ENCODE data around the gene TNNC2. TPM values are rescaled to one million over a fixed set of nuclear protein-coding genes. Genes with fewer than 3 reads are reported as not detected.
A peak's percentile ranks its signal among the peaks of the same experiment; 100 is the strongest.

Gene TNNC2
- total RNA-seq, 1 experiment from 2014 or later, result not detected

DNA sequence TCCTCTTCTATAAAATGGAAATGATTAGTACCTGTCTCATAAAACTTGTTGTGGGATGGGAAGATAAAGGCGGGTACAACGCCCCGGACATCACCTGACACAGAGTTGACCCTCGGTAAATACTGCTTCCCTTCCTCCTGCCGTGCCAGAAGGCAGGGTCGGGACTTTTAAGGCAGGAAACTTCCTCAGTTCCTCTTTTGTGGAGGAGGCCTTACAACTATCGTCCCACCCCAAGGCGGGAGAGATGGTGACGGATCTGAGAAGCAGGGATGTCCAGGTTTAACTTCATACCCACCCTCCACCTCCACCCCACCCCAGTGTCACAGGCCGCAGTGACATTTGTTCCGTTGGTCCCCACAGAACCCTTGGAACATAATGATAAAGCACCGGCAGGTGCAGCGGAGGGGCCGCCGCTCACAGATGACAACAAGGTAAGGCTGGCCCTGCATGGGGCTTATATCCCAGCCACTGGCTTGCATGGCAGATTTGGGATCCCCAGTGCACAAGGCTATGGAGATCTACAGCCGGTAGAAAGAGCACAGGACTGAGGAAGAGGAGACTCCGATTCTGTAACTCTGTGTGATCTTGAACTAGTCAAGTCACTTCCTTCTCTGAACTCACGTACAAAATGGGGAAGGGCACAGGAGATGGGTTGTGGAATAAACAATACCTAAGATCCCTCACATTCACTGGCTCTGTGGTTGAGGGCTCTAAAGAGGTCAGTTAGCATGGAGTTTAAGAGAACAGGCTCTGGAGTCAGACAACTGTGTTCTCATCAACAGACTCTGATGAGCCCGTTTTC is 34.6 kb downstream of the TNNC2 start:
- CTCF ChIA-PET, result no interaction called here
- TSS peak; percentile 60 for BruUV-seq (replicated peaks)
- no peak for TF ChIP-seq EZH2 (IDR thresholded peaks at IDR 0.05; ENCODE audit: borderline replicate concordance, low read depth, low read length, poor library complexity, severe bottlenecking)
- TF ChIP-seq, protein P1, sequence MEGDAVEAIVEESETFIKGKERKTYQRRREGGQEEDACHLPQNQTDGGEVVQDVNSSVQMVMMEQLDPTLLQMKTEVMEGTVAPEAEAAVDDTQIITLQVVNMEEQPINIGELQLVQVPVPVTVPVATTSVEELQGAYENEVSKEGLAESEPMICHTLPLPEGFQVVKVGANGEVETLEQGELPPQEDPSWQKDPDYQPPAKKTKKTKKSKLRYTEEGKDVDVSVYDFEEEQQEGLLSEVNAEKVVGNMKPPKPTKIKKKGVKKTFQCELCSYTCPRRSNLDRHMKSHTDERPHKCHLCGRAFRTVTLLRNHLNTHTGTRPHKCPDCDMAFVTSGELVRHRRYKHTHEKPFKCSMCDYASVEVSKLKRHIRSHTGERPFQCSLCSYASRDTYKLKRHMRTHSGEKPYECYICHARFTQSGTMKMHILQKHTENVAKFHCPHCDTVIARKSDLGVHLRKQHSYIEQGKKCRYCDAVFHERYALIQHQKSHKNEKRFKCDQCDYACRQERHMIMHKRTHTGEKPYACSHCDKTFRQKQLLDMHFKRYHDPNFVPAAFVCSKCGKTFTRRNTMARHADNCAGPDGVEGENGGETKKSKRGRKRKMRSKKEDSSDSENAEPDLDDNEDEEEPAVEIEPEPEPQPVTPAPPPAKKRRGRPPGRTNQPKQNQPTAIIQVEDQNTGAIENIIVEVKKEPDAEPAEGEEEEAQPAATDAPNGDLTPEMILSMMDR (conservative IDR thresholded peaks at IDR 0.05; ENCODE audit: low read depth, low read length), result no peak
- Histone ChIP-seq H3K27ac (ENCODE audit: low read depth, low read length, poor library complexity, severe bottlenecking) (peak overlapping the region; percentile 88), H3K4me1 (ENCODE audit: insufficient read depth, low read length, poor library complexity, severe bottlenecking) (peaks cover 7% of the 10 kb centered on the region), H3K4me3 (ENCODE audit: low read depth, low read length, poor library complexity, severe bottlenecking) (peak overlapping the region; percentile 88), H3K36me3 (ENCODE audit: insufficient read depth, low read length, poor library complexity, severe bottlenecking) (peaks cover 27% of the 10 kb centered on the region), H3K9me3 (ENCODE audit: low read depth, low read length, poor library complexity, severe bottlenecking) (no peaks in the 10 kb centered on the region), H3K27me3 (replicated peaks; ENCODE audit: insufficient read depth, low read depth, low read length, poor library complexity) (no peaks in the 10 kb centered on the region)
- no peak for DNase-seq (ENCODE audit: low spot score)
- POLR2A ChIA-PET (ENCODE audit: low non-redundant PET), result no interaction called here
- intact Hi-C loops (cut with micrococcal nuclease; ENCODE audit: unreplicated experiment), result no loop called here

GRCh38 chr20:45788351-45788750 is 38.8 kb downstream of the TNNC2 start:
- intact Hi-C loops (cut with micrococcal nuclease; ENCODE audit: unreplicated experiment), result no loop called here
- no peak for DNase-seq (ENCODE audit: low spot score)
- H3K9me3 ChIP-seq (ENCODE audit: low read depth, low read length, poor library complexity, severe bottlenecking), result no peaks in the 10 kb centered on the region
- H3K4me3 ChIP-seq (ENCODE audit: low read depth, low read length, poor library complexity, severe bottlenecking), result no peak overlapping the region
- TF ChIP-seq EZH2 (IDR thresholded peaks at IDR 0.05; ENCODE audit: borderline replicate concordance, low read depth, low read length, poor library complexity, severe bottlenecking), result no peak
- TF ChIP-seq, protein P1 (conservative IDR thresholded peaks at IDR 0.05; ENCODE audit: low read depth, low read length), result no peak
- BruUV-seq (replicated peaks), result no TSS peak
- peaks cover 7% of the 10 kb centered on the region for H3K4me1 ChIP-seq (ENCODE audit: insufficient read depth, low read length, poor library complexity, severe bottlenecking)
- POLR2A ChIA-PET (ENCODE audit: low non-redundant PET), result no interaction called here
- H3K36me3 ChIP-seq (ENCODE audit: insufficient read depth, low read length, poor library complexity, severe bottlenecking), result no peaks in the 10 kb centered on the region
- CTCF ChIA-PET, result no interaction called here
- H3K27me3 ChIP-seq (replicated peaks; ENCODE audit: insufficient read depth, low read depth, low read length, poor library complexity), result no peaks in the 10 kb centered on the region
- no peak overlapping the region for H3K27ac ChIP-seq (ENCODE audit: low read depth, low read length, poor library complexity, severe bottlenecking)

- CTCF ChIA-PET, result no interaction called here
Observed at GRCh38 chr20:45783656-45784294, 43.3 kb downstream of the TNNC2 start.

More at GRCh38 chr20:45783656-45784294, 43.3 kb downstream of the TNNC2 start:
- no peak for DNase-seq (ENCODE audit: low spot score)
- no peaks in the 10 kb centered on the region for H3K9me3 ChIP-seq (ENCODE audit: low read depth, low read length, poor library complexity, severe bottlenecking)
- TF ChIP-seq EZH2 (IDR thresholded peaks at IDR 0.05; ENCODE audit: borderline replicate concordance, low read depth, low read length, poor library complexity, severe bottlenecking), result no peak
- TF ChIP-seq, protein P1 (conservative IDR thresholded peaks at IDR 0.05; ENCODE audit: low read depth, low read length), result no peak
- POLR2A ChIA-PET (ENCODE audit: low non-redundant PET), result no interaction called here
- H3K4me3 ChIP-seq (ENCODE audit: low read depth, low read length, poor library complexity, severe bottlenecking), result no peak overlapping the region
- no peaks in the 10 kb centered on the region for H3K27me3 ChIP-seq (replicated peaks; ENCODE audit: insufficient read depth, low read depth, low read length, poor library complexity)
- BruUV-seq (replicated peaks), result no TSS peak
- no peaks in the 10 kb centered on the region for H3K4me1 ChIP-seq (ENCODE audit: insufficient read depth, low read length, poor library complexity, severe bottlenecking)
- H3K27ac ChIP-seq (ENCODE audit: low read depth, low read length, poor library complexity, severe bottlenecking), result no peak overlapping the region
- H3K36me3 ChIP-seq (ENCODE audit: insufficient read depth, low read length, poor library complexity, severe bottlenecking), result no peaks in the 10 kb centered on the region
- intact Hi-C loops (cut with micrococcal nuclease; ENCODE audit: unreplicated experiment), result no loop called here

Data from A673 (cell line).